GM12878 (cell line): ENCODE results near the gene MNT. TPM values are rescaled to one million over a fixed set of nuclear protein-coding genes. Genes with fewer than 3 reads are reported as not detected.

Experiments used
- ASH2L ChIP-seq: fragments of 300-600, 200-600 bp; sonication (generic); IDR thresholded peaks from 2 replicates; pipeline ENCODE4 v1.6.1; 2017; ENCODE audit warnings: low read depth, mild to moderate bottlenecking, borderline replicate concordance
- CEBPB ChIP-seq, 2 experiments: fragments of 150-350 bp in 1 of 2; IDR thresholded peaks; 2 replicates each; pipeline ENCODE4 v1.6.1; 2012 to 2014; ENCODE audit warnings: low read depth in 2 of 2, low read length in 2 of 2, borderline replicate concordance in 1 of 2, inconsistent platforms in 1 of 2
- CHD1 ChIP-seq: IDR thresholded peaks from 2 replicates; pipeline ENCODE4 v1.6.1; 2012; ENCODE audit warnings: low read depth, low read length, improper control_type of control experiment
- CHD4 ChIP-seq: fragments of 200-600 bp; sonication (generic); IDR thresholded peaks from 2 replicates; pipeline ENCODE4 v1.6.1; 2016; ENCODE audit warnings: mild to moderate bottlenecking
- FOXK2 ChIP-seq: fragments of 450-650 bp; IDR thresholded peaks from 2 replicates; pipeline ENCODE4 v1.6.1; 2017; ENCODE audit warnings: mild to moderate bottlenecking, moderate library complexity
- GABPA ChIP-seq: IDR thresholded peaks from 2 replicates; pipeline ENCODE4 v1.6.1; 2014; ENCODE audit warnings: antibody characterized with exemption, low read depth, mild to moderate bottlenecking, inconsistent platforms
- IRF3 ChIP-seq: fragments of 450-650 bp; IDR thresholded peaks from 2 replicates; pipeline ENCODE4 v1.6.1; 2014; ENCODE audit warnings: mild to moderate bottlenecking
- KDM1A ChIP-seq: fragments of 200-600 bp; sonication (generic); IDR thresholded peaks from 2 replicates; pipeline ENCODE4 v1.6.1; 2016; ENCODE audit warnings: borderline replicate concordance
- NKRF ChIP-seq: fragments of 450-650 bp; conservative IDR thresholded peaks from 2 replicates; pipeline ENCODE4 v1.6.1; 2017; ENCODE audit warnings: mild to moderate bottlenecking, moderate library complexity
- PAX5 ChIP-seq: IDR thresholded peaks from 2 replicates; pipeline ENCODE4 v1.6.1; 2011; ENCODE audit warnings: low read depth, low read length, borderline replicate concordance
- RAD21 ChIP-seq: IDR thresholded peaks from 2 replicates; pipeline ENCODE4 v1.6.1; 2011; ENCODE audit warnings: mild to moderate bottlenecking, low read depth, low read length, moderate library complexity; ENCODE audit not compliant: insufficient read depth
- RB1 ChIP-seq: fragments of 450-650 bp; formaldehyde crosslinking; IDR thresholded peaks from 2 replicates; pipeline ENCODE4 v1.6.1; 2017; ENCODE audit warnings: mild to moderate bottlenecking, borderline replicate concordance
- TBL1XR1 ChIP-seq: IDR thresholded peaks from 2 replicates; pipeline ENCODE4 v1.6.1; 2012; ENCODE audit warnings: low read depth, low read length, improper control_type of control experiment
- YY1 ChIP-seq: IDR thresholded peaks from 2 replicates; pipeline ENCODE4 v1.6.1; 2011; ENCODE audit warnings: low read depth, mild to moderate bottlenecking, low read length
- ZNF207 ChIP-seq: fragments of 450-650 bp; IDR thresholded peaks from 2 replicates; pipeline ENCODE4 v1.6.1; 2014; ENCODE audit warnings: antibody characterized with exemption, mild to moderate bottlenecking, borderline replicate concordance
- ZNF217 ChIP-seq: fragments of 450-650 bp; IDR thresholded peaks from 2 replicates; pipeline ENCODE4 v1.6.1; 2017; ENCODE audit warnings: antibody characterized with exemption, mild to moderate bottlenecking
- ZNF24 ChIP-seq: fragments of 450-650 bp; IDR thresholded peaks from 2 replicates; pipeline ENCODE4 v1.6.1; 2017; ENCODE audit warnings: antibody characterized with exemption, mild to moderate bottlenecking
- ZNF274 ChIP-seq: IDR thresholded peaks from one replicate; pipeline ENCODE4 v1.8.0; 2011; ENCODE audit not compliant: insufficient read length, insufficient read depth
- polyA plus RNA-seq, 11 experiments: library from polyadenylated mRNA; depleted of rRNA in 4 of 11; unstranded in 6 of 11; stranded (reverse) in 5 of 11; fragments of >200 nt; fragmentation: Nextera tagmentation in 4 of 11; fragmentation: Illumina TruSeq in 1 of 11; extraction: Ambion mirVana in 4 of 11; extraction: Trizol in 1 of 11; gene quantifications; 1 replicate in 1 of 11; 2 replicates in 10 of 11; pipeline versions ENCODE4 v1.2.1 to v1.2.3, GENCODE V29; 2011 to 2016; ENCODE audit warnings: inconsistent platforms in 2 of 11, missing spikeins in 2 of 11, low read depth in 1 of 11
- total RNA-seq, 4 experiments: library from RNA; depleted of rRNA in 3 of 4; stranded (reverse); fragments of >200 nt in 3 of 4; fragmentation: Illumina TruSeq in 1 of 4; extraction: Trizol in 1 of 4; gene quantifications; 2 replicates each; pipeline versions ENCODE4 v1.2.1 to v1.2.3, GENCODE V29; 2013 to 2021
- TF ChIP-seq, protein P1 (sequence below): fragments of 450-650 bp; formaldehyde crosslinking; IDR thresholded peaks from 2 replicates; pipeline ENCODE4 v1.4.0; 2020; ENCODE audit warnings: mild to moderate bottlenecking, moderate library complexity
- TF ChIP-seq, protein P2 (sequence below): fragments of 150-350 bp; IDR thresholded peaks from 2 replicates; pipeline ENCODE4 v1.6.1; 2016; ENCODE audit warnings: low read depth, low read length

The MNT gene
- total and polyA plus RNA-seq, 10 of the 15 experiments (the other 5 are each of a cell fraction or from before 2014, with no cell fraction given): 0.31 to 15.9 (median 3.8) TPM

DNA sequence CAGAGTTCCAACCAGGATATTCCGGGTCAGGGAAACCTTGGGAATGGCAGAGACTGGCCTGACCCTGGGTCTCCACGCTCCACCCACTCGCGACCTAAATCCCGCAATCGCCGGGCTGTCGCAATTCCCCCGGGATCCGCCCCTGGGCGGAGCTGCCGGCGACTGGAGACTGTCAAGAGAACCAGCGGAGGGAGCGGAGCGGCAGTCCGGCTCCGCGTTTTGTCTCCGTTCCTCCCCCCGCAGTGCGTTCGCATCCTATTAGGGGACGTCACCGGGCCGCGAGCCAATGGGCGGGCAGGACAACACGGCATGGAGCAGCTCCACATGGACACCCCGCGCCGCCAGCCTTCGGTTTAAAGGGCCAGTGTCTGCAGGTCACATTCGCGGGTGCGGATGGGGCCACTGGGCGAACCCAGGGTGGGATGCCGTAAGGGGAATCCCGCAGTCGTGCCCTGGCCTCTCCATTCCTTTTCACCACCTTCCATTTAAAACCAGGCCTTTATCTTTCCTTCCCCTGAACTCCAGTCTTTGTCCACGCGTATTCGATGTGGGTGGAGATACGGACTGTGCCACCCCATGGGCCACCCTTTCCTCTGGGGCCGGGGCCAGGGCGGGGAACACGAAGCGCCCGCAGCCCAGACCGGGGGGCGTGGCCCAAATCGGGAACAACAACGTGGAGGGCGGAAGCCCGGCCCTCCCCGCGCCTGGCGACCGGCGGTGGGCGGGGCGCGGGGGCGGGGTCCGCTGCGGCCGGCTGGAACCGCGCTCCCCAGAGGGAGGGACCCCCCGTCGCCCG, 764 bp upstream of the MNT start (continued):
- TF ChIP-seq NKRF: peak; percentile 97
- no peak; the same call in 1 of the 2 replicates for TF ChIP-seq CHD1
- TF ChIP-seq TBL1XR1: no peak
- no peak; the same call in 1 of the 2 replicates for TF ChIP-seq RB1
- TF ChIP-seq IRF3: no peak
- no peak for TF ChIP-seq ASH2L
- TF ChIP-seq KDM1A: no peak
- no peak for TF ChIP-seq GABPA
- TF ChIP-seq, protein P1, sequence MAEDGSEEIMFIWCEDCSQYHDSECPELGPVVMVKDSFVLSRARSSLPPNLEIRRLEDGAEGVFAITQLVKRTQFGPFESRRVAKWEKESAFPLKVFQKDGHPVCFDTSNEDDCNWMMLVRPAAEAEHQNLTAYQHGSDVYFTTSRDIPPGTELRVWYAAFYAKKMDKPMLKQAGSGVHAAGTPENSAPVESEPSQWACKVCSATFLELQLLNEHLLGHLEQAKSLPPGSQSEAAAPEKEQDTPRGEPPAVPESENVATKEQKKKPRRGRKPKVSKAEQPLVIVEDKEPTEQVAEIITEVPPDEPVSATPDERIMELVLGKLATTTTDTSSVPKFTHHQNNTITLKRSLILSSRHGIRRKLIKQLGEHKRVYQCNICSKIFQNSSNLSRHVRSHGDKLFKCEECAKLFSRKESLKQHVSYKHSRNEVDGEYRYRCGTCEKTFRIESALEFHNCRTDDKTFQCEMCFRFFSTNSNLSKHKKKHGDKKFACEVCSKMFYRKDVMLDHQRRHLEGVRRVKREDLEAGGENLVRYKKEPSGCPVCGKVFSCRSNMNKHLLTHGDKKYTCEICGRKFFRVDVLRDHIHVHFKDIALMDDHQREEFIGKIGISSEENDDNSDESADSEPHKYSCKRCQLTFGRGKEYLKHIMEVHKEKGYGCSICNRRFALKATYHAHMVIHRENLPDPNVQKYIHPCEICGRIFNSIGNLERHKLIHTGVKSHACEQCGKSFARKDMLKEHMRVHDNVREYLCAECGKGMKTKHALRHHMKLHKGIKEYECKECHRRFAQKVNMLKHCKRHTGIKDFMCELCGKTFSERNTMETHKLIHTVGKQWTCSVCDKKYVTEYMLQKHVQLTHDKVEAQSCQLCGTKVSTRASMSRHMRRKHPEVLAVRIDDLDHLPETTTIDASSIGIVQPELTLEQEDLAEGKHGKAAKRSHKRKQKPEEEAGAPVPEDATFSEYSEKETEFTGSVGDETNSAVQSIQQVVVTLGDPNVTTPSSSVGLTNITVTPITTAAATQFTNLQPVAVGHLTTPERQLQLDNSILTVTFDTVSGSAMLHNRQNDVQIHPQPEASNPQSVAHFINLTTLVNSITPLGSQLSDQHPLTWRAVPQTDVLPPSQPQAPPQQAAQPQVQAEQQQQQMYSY: no peak
- peak; percentile 91 for TF ChIP-seq FOXK2
- no peak for TF ChIP-seq RAD21
- TF ChIP-seq ZNF217: peak; percentile 51; the same call in 1 of the 2 replicates
- TF ChIP-seq ZNF207: no peak
- TF ChIP-seq YY1: peak; percentile 83
- TF ChIP-seq CEBPB (IDR thresholded peaks at IDR 0.05; ENCODE audit: borderline replicate concordance in 1 of 2, low read depth in 2 of 2, low read length in 2 of 2): peak in 1 of 2 experiments; percentile 62; a peak in 1 of 4 replicates
- no peak for TF ChIP-seq CHD4
- TF ChIP-seq ZNF274: no peak
- TF ChIP-seq, protein P2, sequence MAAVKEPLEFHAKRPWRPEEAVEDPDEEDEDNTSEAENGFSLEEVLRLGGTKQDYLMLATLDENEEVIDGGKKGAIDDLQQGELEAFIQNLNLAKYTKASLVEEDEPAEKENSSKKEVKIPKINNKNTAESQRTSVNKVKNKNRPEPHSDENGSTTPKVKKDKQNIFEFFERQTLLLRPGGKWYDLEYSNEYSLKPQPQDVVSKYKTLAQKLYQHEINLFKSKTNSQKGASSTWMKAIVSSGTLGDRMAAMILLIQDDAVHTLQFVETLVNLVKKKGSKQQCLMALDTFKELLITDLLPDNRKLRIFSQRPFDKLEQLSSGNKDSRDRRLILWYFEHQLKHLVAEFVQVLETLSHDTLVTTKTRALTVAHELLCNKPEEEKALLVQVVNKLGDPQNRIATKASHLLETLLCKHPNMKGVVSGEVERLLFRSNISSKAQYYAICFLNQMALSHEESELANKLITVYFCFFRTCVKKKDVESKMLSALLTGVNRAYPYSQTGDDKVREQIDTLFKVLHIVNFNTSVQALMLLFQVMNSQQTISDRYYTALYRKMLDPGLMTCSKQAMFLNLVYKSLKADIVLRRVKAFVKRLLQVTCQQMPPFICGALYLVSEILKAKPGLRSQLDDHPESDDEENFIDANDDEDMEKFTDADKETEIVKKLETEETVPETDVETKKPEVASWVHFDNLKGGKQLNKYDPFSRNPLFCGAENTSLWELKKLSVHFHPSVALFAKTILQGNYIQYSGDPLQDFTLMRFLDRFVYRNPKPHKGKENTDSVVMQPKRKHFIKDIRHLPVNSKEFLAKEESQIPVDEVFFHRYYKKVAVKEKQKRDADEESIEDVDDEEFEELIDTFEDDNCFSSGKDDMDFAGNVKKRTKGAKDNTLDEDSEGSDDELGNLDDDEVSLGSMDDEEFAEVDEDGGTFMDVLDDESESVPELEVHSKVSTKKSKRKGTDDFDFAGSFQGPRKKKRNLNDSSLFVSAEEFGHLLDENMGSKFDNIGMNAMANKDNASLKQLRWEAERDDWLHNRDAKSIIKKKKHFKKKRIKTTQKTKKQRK: no peak
- TF ChIP-seq PAX5: peak; percentile 19; the same call in 1 of the 2 replicates
- TF ChIP-seq ZNF24: no peak
